ENCODE measurements around the gene SRSF12. TPM values are rescaled to one million over a fixed set of nuclear protein-coding genes. Genes with fewer than 3 reads are reported as not detected.

Gene SRSF12
- total RNA-seq = 0.10 and 0.13 TPM in 2 replicates

GRCh38 chr6:89117211-89118108 lies at the start of gene SRSF12:
TSS of gene SRSF12 (minus strand) at chr6:89118071. CDS start at chr6:89117887, 184 bp downstream.

DNA sequence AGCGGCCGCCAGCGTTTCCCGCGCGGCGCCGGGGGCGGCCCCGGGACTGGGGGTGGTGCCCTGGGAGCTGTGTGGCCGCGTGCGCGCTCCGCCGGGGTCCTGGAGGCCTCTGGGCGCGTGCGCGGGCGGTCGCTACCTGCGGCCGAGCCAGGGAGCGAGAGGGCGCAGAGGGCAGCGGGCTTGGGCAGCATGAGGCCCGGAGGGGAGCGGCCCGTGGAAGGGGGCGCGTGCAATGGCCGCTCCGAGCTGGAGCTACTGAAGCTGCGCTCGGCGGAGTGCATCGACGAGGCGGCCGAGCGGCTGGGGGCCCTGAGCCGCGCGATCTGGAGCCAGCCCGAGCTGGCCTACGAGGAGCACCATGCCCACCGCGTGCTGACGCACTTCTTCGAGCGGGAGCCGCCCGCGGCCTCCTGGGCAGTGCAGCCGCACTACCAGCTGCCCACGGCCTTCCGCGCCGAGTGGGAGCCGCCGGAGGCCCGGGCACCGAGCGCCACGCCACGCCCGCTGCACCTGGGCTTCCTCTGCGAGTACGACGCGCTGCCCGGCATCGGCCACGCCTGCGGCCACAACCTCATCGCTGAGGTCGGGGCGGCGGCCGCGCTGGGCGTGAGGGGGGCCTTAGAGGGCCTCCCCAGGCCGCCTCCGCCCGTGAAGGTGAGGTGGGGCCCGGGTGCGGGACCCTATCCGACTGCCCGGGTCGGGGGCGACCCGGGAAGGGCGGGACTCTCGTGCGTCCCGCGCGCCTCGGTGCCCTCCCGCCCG lies 28.3 kb upstream of the SRSF12 start, which contains the start of gene PM20D2:
PM20D2 (plus strand) TSS at position 100 of the 762 bp plus-strand sequence; CDS start at position 190, 90 bp downstream.

DNA sequence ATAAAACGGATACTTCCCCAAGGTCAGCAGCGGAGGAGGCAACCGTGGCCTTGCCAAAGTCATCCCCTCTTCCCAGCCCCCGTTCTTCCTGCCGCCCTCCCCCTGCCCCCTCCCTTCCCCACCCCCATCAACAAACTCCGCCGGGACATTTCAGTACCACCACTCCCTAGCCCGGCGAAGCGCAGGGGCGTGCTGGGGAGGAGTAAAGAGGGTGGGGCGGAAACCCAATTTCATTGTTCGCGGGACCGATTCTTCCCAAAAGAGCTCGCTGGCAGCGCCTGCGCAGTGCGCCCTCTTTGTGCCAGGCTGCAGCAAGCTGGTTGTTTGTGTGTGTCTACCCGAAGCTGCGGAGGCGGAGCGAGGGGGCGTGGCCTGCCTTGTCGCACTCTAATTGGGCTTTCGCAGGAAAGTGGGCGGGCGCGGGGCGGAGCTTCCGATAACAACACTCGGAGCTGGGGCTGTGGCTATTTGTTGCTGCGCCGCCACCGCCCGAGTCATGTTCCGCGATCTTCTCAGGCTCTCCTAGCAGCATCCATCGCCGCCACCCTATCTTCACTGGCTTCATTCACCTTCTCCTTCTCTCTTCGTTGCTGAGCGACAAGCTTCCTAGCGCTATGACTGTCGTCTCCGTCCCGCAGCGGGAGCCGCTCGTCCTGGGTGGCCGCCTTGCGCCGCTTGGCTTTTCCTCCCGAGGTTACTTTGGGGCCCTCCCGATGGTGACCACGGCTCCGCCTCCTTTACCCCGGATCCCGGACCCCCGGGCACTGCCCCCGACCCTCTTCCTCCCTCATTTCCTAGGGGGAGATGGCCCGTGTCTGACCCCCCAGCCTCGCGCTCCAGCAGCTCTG lies 37.4 kb downstream of the SRSF12 start, which contains the start of gene PNRC1:
PNRC1 (plus strand) TSS at position 471 of the 848 bp plus-strand sequence; CDS start at position 615, 144 bp downstream.

Other genes starting within 250 kb of the SRSF12 start
- gene RNGTT, start 154.5 kb downstream of the SRSF12 start, total RNA-seq = 16.3 and 16.8 TPM in 2 replicates
- 44.6 and 44.7 TPM in 2 replicates for gene PNRC1, start 37.3 kb downstream of the SRSF12 start, total RNA-seq
- 19.1 and 19.9 TPM in 2 replicates for gene PM20D2, start 28.0 kb upstream of the SRSF12 start, total RNA-seq
- not detected in 2 replicates for gene GABRR1, start 99.3 kb upstream of the SRSF12 start, total RNA-seq
- 0.39 TPM in 1 of 2 replicates, not detected in the other for gene GABRR2, start 197.2 kb upstream of the SRSF12 start, total RNA-seq
- 103 and 111 TPM in 2 replicates for gene UBE2J1, start 234.7 kb upstream of the SRSF12 start, total RNA-seq